ENCODE data around the gene IDE.

The IDE gene

DNA sequence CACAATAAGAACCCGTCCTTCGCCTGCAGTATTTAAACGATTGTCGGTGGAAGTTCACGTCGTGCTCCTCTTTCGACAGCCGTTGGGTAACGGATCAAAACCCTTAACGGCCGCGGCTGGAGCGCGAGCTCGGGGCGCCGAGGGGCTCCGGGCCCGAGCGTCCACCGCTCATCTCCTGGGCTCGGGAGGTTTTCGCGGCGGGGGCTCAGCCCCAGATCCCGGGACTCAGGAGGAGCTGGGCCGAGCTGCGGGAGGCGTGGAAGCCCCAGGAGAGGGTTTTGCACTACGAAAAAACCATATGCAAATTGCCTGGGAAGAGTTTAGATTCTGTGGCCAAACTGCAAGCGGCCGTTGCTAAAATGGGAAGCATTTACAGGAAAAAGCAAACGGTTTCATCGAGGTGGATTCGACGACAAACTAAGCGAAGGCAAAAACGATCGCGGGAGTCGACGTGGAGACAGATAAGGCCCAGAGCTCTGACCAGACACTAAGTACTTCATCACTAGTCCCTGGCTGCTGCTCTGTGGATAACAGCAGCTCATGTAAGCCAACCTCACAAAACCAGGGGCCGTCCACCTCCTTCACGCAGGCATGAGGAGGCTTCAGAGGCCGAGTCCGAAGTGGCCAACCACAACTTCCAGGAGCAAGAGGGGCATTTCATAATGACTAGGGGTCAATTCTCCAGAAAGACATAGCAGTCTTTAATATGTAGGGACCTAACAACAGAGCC is 153.2 kb downstream of the IDE start:
- no peak for TF ChIP-seq SIN3A (IDR thresholded peaks at IDR 0.05; ENCODE audit: borderline replicate concordance, insufficient read depth, low read length)
- TF ChIP-seq FOXP2 (optimal IDR thresholded peaks at IDR 0.05; ENCODE audit: borderline replicate concordance, extremely low read depth, extremely low read length, insufficient read depth): no peak
- TF ChIP-seq, protein P1, sequence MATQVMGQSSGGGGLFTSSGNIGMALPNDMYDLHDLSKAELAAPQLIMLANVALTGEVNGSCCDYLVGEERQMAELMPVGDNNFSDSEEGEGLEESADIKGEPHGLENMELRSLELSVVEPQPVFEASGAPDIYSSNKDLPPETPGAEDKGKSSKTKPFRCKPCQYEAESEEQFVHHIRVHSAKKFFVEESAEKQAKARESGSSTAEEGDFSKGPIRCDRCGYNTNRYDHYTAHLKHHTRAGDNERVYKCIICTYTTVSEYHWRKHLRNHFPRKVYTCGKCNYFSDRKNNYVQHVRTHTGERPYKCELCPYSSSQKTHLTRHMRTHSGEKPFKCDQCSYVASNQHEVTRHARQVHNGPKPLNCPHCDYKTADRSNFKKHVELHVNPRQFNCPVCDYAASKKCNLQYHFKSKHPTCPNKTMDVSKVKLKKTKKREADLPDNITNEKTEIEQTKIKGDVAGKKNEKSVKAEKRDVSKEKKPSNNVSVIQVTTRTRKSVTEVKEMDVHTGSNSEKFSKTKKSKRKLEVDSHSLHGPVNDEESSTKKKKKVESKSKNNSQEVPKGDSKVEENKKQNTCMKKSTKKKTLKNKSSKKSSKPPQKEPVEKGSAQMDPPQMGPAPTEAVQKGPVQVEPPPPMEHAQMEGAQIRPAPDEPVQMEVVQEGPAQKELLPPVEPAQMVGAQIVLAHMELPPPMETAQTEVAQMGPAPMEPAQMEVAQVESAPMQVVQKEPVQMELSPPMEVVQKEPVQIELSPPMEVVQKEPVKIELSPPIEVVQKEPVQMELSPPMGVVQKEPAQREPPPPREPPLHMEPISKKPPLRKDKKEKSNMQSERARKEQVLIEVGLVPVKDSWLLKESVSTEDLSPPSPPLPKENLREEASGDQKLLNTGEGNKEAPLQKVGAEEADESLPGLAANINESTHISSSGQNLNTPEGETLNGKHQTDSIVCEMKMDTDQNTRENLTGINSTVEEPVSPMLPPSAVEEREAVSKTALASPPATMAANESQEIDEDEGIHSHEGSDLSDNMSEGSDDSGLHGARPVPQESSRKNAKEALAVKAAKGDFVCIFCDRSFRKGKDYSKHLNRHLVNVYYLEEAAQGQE (IDR thresholded peaks at IDR 0.05; ENCODE audit: insufficient read depth in 1 of 2, low read depth in 2 of 2, low read length in 2 of 2): no peak
- no peak for TF ChIP-seq TAF1 (IDR thresholded peaks at IDR 0.05; ENCODE audit: borderline replicate concordance, insufficient read depth, low read length)
- no peak for TF ChIP-seq POLR2AphosphoS5 (IDR thresholded peaks at IDR 0.05; ENCODE audit: low read depth, low read length)

DNA sequence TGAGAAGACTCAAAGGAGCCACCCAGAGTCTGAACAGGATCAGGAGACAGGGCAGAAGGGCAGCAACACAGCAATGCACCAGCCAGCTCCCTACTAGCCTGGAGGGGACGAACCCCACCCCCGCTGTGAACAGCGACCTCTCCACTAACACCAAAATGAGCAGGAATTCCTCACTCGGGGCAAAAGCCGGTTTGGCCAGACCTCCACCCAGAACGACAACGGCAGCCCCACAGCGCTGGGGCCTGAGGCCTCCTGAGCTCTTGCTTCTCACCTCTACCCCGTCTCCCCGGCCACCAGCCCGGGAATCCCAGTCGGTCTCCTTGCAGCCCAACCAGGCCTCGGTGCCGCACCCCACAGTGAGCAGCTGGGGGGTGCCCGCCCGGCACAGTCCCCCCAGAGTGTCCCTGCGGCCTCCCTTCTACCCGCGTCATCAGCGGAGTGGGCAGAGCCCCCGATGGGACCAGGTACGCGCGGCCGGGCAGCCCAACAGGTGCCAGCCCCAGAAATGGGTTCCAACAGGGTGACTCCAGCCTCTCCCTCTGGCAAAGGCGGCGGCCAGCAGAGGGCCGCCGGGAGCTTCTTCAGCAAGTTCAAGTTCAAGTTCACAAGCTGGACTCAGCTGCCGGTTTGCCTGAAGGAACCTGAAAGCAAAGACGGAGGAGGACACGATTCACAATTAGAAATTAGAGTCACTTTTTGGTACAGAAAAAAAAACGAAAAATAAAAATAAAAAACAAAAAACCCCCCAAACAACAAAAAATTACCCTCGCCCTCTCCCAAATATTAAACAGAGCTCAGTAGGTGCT is 153.9 kb downstream of the IDE start:
- TF ChIP-seq POLR2AphosphoS5 (IDR thresholded peaks at IDR 0.05; ENCODE audit: low read depth, low read length) (no peak), TAF1 (IDR thresholded peaks at IDR 0.05; ENCODE audit: borderline replicate concordance, insufficient read depth, low read length) (no peak), SIN3A (IDR thresholded peaks at IDR 0.05; ENCODE audit: borderline replicate concordance, insufficient read depth, low read length) (no peak)

DNA sequence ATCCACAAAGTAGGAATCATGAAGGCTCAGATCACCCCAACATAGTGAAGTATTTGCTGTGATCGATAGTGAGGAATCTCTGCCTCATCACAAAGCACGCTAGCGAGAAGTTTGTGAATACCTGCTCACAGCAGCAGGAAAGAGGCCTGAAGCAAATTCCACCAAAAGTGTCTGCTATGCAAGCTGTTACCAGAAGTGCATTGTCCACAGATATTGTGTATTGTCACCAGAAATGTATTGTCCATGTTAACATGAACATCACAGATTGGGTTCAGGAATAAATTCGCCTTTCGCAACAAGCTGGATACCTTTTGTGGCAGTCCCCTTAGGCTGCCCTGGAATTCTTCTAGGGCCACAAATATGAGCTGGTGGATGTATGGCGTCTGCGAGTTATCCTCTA is 155.0 kb downstream of the IDE start:
- TF ChIP-seq POLR2AphosphoS5 (IDR thresholded peaks at IDR 0.05; ENCODE audit: low read depth, low read length): no peak
- TF ChIP-seq TAF1 (IDR thresholded peaks at IDR 0.05; ENCODE audit: borderline replicate concordance, insufficient read depth, low read length): no peak
- TF ChIP-seq, protein P1 (IDR thresholded peaks at IDR 0.05; ENCODE audit: insufficient read depth in 1 of 2, low read depth in 2 of 2, low read length in 2 of 2): no peak

DNA sequence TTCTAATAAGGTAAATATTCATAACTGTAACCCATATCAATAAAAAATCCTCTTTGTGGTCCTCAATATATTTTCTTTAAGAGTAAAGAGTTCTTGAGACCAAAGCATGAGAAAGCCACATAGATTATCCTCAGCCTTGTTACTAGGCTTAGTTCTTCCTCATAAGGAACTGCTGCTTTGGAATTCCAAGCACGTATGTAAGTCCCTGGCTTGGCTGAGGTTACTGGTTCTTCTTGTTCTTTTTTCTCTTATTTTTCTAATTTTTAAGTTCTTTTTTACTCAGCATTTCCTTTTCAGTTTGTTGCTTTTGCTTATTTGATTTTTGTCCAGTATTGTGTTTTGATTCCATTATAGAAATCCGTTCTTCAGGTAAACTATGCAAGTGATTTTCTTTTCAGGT is 155.7 kb downstream of the IDE start:
- TF ChIP-seq SIN3A (IDR thresholded peaks at IDR 0.05; ENCODE audit: borderline replicate concordance, insufficient read depth, low read length) (no peak), TAF1 (IDR thresholded peaks at IDR 0.05; ENCODE audit: borderline replicate concordance, insufficient read depth, low read length) (no peak), POLR2AphosphoS5 (IDR thresholded peaks at IDR 0.05; ENCODE audit: low read depth, low read length) (no peak), FOXP2 (optimal IDR thresholded peaks at IDR 0.05; ENCODE audit: borderline replicate concordance, extremely low read depth, extremely low read length, insufficient read depth) (no peak)
- TF ChIP-seq, protein P1 (IDR thresholded peaks at IDR 0.05; ENCODE audit: insufficient read depth in 1 of 2, low read depth in 2 of 2, low read length in 2 of 2): no peak

DNA sequence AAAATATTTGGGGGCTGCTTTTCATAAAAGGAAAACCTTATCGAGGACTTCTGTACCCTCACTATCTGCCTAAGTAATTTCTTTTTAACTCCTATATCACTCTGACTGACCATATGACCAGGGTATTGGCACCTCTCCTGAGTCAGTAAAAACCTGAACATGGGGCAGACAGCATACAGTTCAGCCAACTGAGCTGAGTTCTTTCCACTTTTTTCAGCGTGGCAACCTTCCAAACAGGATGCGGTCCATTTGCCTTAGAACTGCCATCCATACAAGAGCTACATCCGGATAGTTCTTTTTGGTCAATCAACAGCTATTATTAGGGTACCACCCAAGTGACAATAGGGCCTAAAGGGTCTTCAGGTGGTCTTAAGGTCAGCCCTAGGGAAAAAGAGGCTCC is 160.4 kb downstream of the IDE start:
- TF ChIP-seq, protein P1 (IDR thresholded peaks at IDR 0.05; ENCODE audit: insufficient read depth in 1 of 2, low read depth in 2 of 2, low read length in 2 of 2): no peak
- TF ChIP-seq TAF1 (IDR thresholded peaks at IDR 0.05; ENCODE audit: borderline replicate concordance, insufficient read depth, low read length) (no peak), POLR2AphosphoS5 (IDR thresholded peaks at IDR 0.05; ENCODE audit: low read depth, low read length) (no peak), SIN3A (IDR thresholded peaks at IDR 0.05; ENCODE audit: borderline replicate concordance, insufficient read depth, low read length) (no peak), FOXP2 (optimal IDR thresholded peaks at IDR 0.05; ENCODE audit: borderline replicate concordance, extremely low read depth, extremely low read length, insufficient read depth) (no peak)
